ENCODE results near the gene TRPC4AP.

The TRPC4AP gene

DNA sequence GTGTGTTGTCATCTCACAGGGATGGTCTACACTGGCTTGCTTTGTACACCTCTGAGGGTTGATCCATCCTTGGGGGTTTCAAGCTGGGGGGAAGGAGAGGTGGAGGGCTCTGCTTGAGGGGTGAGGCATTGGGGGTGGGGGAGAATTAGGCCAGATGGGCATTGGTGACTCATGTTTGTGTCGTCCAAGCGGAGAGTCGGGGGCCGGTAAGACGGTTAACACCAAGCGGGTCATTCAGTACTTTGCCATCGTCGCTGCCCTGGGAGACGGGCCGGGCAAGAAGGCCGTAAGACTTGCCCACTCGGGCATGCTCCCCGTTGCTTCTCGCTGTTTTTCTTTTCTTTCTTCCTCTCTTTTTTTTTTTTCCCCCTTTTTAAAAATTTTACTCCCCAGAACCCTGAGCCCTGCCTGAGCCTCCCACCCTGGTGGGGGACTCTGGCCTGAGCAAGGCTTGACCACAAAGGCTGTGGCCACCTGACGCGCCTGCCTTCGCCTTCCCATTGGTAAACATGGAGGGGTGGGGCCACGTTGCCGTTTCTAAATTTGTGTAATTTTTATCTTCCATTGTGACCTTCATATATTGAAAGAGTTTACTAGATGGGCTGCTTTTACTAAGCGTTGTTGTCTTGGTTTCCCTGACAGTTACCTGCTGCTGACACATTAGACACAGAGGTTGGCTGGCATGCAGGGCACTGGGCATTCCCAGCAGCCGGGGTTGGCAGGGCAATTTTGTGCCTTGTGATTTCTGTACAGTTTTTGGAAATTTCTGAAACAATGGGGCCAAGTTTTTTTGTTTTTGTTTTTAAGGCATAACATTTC, 110.1 kb downstream of the TRPC4AP start:
- Histone ChIP-seq H3K27me3 (ENCODE audit: low read length) (no peaks in the 10 kb centered on the region), H3K4me3 (ENCODE audit: insufficient read depth, low read length, poor library complexity, severe bottlenecking) (no peak overlapping the region), H3F3A (ENCODE audit: insufficient read depth) (no peaks in the 10 kb centered on the region), H3K9me2 (replicated peaks; ENCODE audit: insufficient read depth, low read length) (no peaks in the 10 kb centered on the region), H3K4me2 (ENCODE audit: low read depth, low read length, poor library complexity, severe bottlenecking) (no peak overlapping the region), H3K79me2 (ENCODE audit: insufficient read depth, low read length) (no peaks in the 10 kb centered on the region), H3K9me3 (ENCODE audit: insufficient read depth, low read length) (no peaks in the 10 kb centered on the region), H3K9ac (ENCODE audit: low read length) (no peak overlapping the region), H3K27ac (ENCODE audit: low read depth, low read length) (no peak overlapping the region), H4K20me1 (ENCODE audit: low read depth, low read length) (no peaks in the 10 kb centered on the region), H3K36me3 (ENCODE audit: low read length) (no peaks in the 10 kb centered on the region), H2AFZ (ENCODE audit: low read depth, low read length, severe bottlenecking) (no peak overlapping the region)
- TF ChIP-seq EZH2phosphoT487 (conservative IDR thresholded peaks at IDR 0.05; ENCODE audit: low read length) = no peak
- TF ChIP-seq, protein P1, sequence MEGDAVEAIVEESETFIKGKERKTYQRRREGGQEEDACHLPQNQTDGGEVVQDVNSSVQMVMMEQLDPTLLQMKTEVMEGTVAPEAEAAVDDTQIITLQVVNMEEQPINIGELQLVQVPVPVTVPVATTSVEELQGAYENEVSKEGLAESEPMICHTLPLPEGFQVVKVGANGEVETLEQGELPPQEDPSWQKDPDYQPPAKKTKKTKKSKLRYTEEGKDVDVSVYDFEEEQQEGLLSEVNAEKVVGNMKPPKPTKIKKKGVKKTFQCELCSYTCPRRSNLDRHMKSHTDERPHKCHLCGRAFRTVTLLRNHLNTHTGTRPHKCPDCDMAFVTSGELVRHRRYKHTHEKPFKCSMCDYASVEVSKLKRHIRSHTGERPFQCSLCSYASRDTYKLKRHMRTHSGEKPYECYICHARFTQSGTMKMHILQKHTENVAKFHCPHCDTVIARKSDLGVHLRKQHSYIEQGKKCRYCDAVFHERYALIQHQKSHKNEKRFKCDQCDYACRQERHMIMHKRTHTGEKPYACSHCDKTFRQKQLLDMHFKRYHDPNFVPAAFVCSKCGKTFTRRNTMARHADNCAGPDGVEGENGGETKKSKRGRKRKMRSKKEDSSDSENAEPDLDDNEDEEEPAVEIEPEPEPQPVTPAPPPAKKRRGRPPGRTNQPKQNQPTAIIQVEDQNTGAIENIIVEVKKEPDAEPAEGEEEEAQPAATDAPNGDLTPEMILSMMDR (IDR thresholded peaks at IDR 0.05; ENCODE audit: insufficient read depth, low read length, poor library complexity, severe bottlenecking) = no peak

DNA sequence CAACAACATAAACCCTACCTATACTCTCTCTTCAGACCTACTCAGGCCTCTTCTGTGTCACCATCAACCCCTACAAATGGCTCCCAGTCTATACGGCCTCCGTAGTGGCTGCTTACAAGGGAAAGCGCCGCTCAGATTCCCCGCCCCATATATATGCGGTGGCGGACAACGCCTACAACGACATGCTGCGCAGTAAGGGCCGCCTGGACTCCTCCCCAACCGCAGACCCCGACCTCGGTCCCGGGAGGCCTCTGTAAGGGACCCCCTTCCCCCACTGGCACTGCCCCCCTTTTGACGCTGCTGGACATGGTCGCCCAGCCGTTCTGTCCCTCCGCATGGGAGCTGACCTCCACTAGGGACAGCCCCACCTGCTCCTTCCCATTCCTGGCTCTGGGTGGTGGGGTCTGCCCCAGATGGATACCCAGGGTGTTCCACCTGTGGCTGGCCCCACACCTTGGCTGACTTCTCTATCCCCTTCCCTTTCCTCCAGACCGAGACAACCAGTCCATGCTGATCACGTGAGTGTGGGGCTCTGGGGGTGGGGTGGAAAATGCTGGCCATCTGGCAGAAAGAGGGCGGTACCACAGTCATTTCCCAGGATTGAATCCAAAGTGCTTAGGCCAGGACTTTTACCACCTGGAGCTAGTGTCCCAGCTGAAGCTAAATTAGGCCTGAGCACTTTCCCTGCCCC, 111.9 kb downstream of the TRPC4AP start:
- Histone ChIP-seq H3K9ac (ENCODE audit: low read length) (no peak overlapping the region), H3K4me3 (ENCODE audit: insufficient read depth, low read length, poor library complexity, severe bottlenecking) (no peak overlapping the region)

DNA sequence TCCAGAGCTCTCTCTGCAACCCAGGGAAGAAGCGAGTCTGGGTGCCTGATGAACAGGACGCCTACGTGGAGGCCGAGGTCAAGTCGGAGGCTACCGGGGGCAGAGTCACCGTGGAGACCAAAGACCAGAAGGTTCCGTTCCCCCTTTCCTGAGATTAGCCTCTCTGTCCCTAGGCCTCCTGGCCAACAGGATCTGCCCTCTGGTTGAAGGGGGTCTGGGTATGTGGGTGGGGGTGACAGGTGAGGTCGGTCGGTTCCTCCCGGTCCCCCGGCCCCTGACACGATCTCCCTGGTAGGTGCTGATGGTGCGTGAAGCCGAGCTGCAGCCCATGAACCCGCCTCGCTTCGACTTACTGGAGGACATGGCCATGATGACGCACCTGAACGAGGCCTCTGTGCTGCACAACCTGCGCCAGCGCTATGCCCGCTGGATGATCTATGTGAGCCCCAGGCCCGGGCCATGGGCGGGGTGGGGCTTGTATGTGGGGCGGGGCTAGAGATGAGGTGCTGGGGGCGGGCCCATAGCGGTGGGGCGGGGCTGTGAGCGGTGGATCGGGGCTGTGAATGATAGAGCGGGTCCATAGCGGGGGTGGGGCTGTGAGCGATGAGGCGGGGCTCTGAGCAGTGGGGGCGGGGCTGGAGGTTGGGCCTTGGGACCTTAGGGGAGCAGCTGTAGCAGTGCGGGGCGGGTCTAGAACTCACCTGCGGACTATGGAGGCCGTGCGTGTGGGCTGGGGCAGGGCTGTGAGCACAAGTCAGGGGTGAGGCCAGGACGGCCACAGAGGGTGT, 113.0 kb downstream of the TRPC4AP start:
- H3K4me2 ChIP-seq (ENCODE audit: low read depth, low read length, poor library complexity, severe bottlenecking) = no peak overlapping the region
- H3K27ac ChIP-seq (ENCODE audit: low read depth, low read length) = no peak overlapping the region
- H3F3A ChIP-seq (ENCODE audit: insufficient read depth) = no peaks in the 10 kb centered on the region
- H3K9me2 ChIP-seq (replicated peaks; ENCODE audit: insufficient read depth, low read length) = no peaks in the 10 kb centered on the region
- TF ChIP-seq, protein P1 (IDR thresholded peaks at IDR 0.05; ENCODE audit: insufficient read depth, low read length, poor library complexity, severe bottlenecking) = no peak
- TF ChIP-seq EZH2phosphoT487 (conservative IDR thresholded peaks at IDR 0.05; ENCODE audit: low read length) = no peak
- H3K36me3 ChIP-seq (ENCODE audit: low read length) = no peaks in the 10 kb centered on the region
- H3K9me3 ChIP-seq (ENCODE audit: insufficient read depth, low read length) = no peaks in the 10 kb centered on the region
- no peak overlapping the region for H3K4me3 ChIP-seq (ENCODE audit: insufficient read depth, low read length, poor library complexity, severe bottlenecking)
- H3K27me3 ChIP-seq (ENCODE audit: low read length) = no peaks in the 10 kb centered on the region
- no peak overlapping the region for H3K9ac ChIP-seq (ENCODE audit: low read length)
- no peak overlapping the region for H2AFZ ChIP-seq (ENCODE audit: low read depth, low read length, severe bottlenecking)
- no peaks in the 10 kb centered on the region for H4K20me1 ChIP-seq (ENCODE audit: low read depth, low read length)
- H3K79me2 ChIP-seq (ENCODE audit: insufficient read depth, low read length) = no peaks in the 10 kb centered on the region

More for the DNA sequence above, 111.9 kb downstream of the TRPC4AP start:
- Histone ChIP-seq H3K27ac (ENCODE audit: low read depth, low read length) (no peak overlapping the region), H3K27me3 (ENCODE audit: low read length) (no peaks in the 10 kb centered on the region), H3F3A (ENCODE audit: insufficient read depth) (no peaks in the 10 kb centered on the region), H3K4me2 (ENCODE audit: low read depth, low read length, poor library complexity, severe bottlenecking) (no peak overlapping the region), H3K9me3 (ENCODE audit: insufficient read depth, low read length) (no peaks in the 10 kb centered on the region), H3K79me2 (ENCODE audit: insufficient read depth, low read length) (no peaks in the 10 kb centered on the region), H4K20me1 (ENCODE audit: low read depth, low read length) (no peaks in the 10 kb centered on the region), H3K9me2 (replicated peaks; ENCODE audit: insufficient read depth, low read length) (no peaks in the 10 kb centered on the region), H2AFZ (ENCODE audit: low read depth, low read length, severe bottlenecking) (no peak overlapping the region), H3K36me3 (ENCODE audit: low read length) (no peaks in the 10 kb centered on the region)
- TF ChIP-seq, protein P1 (IDR thresholded peaks at IDR 0.05; ENCODE audit: insufficient read depth, low read length, poor library complexity, severe bottlenecking) = no peak
- no peak for TF ChIP-seq EZH2phosphoT487 (conservative IDR thresholded peaks at IDR 0.05; ENCODE audit: low read length)

Measured in SU-DHL-6 (cell line).